A673 (cell line): ENCODE measurements around the gene KRT38. TPM values are rescaled to one million over a fixed set of nuclear protein-coding genes. Genes with fewer than 3 reads are reported as not detected.

ENCODE experiments used
- BruUV-seq: library from RNA; stranded (reverse); fragments of 400-500 nt; replicated peaks from 2 replicates; lab custom pipeline; 2021; lab: Mats Ljungman, UMichigan
- CTCF ChIA-PET: fragments of 300-600 bp; sonication (Branson Sonifier 250); formaldehyde crosslinking; loops from one replicate; lab custom pipeline; 2022; ENCODE audit warnings: antibody characterized with exemption; lab: Charles Lee
- POLR2A ChIA-PET: fragments of 300-600 bp; sonication (Branson Sonifier 250); formaldehyde crosslinking; loops from one replicate; lab custom pipeline; 2022; ENCODE audit warnings: antibody characterized with exemption; ENCODE audit not compliant: low non-redundant PET; lab: Charles Lee
- DNase-seq: peaks from one replicate; pipeline ENCODE4 v3.0.0-alpha.2; 2015; ENCODE audit warnings: low spot score
- H3K27ac ChIP-seq: fragments of 200-600 bp; sonication (generic); 2 replicates; pipeline ENCODE4 v1.5.1; 2016; ENCODE audit warnings: mixed run types, low read depth, mild to moderate bottlenecking, mixed read lengths, antibody characterized with exemption, low read length; ENCODE audit not compliant: poor library complexity, severe bottlenecking
- H3K27me3 ChIP-seq: fragments of 200-600 bp; sonication (generic); replicated peaks from 2 replicates; pipeline ENCODE4 v1.6.1; 2017; ENCODE audit warnings: mixed run types, low read depth, mild to moderate bottlenecking, mixed read lengths, antibody characterized with exemption, low read length; ENCODE audit not compliant: insufficient read depth, poor library complexity
- H3K36me3 ChIP-seq: fragments of 200-600 bp; sonication (generic); 2 replicates; pipeline ENCODE4 v1.6.1; 2016; ENCODE audit warnings: mixed run types, mild to moderate bottlenecking, mixed read lengths, antibody characterized with exemption, low read length; ENCODE audit not compliant: insufficient read depth, poor library complexity, severe bottlenecking
- H3K4me1 ChIP-seq: fragments of 200-600 bp; sonication (generic); 2 replicates; pipeline ENCODE4 v1.6.1; 2017; ENCODE audit warnings: mixed run types, mild to moderate bottlenecking, mixed read lengths, antibody characterized with exemption, low read length; ENCODE audit not compliant: insufficient read depth, poor library complexity, severe bottlenecking
- H3K4me3 ChIP-seq: fragments of 200-600 bp; sonication (generic); 2 replicates; pipeline ENCODE4 v1.5.1; 2016; ENCODE audit warnings: low read depth, mixed run types, mild to moderate bottlenecking, mixed read lengths, low read length; ENCODE audit not compliant: poor library complexity, severe bottlenecking
- H3K9me3 ChIP-seq: fragments of 200-600 bp; sonication (generic); 2 replicates; pipeline ENCODE4 v1.6.1; 2016; ENCODE audit warnings: mixed run types, low read depth, mild to moderate bottlenecking, mixed read lengths, antibody characterized with exemption, low read length; ENCODE audit not compliant: poor library complexity, severe bottlenecking
- EZH2 ChIP-seq: fragments of 200-600 bp; sonication (generic); IDR thresholded peaks from 2 replicates; pipeline ENCODE4 v1.6.1; 2017; ENCODE audit warnings: borderline replicate concordance, low read depth, mild to moderate bottlenecking, mixed read lengths, antibody characterized with exemption, low read length; ENCODE audit not compliant: poor library complexity, severe bottlenecking
- intact Hi-C: fragments of 100-400 bp; cut with micrococcal nuclease; formaldehyde crosslinking; loops from one replicate; pipeline ENCODE4 v1.10.0; 2022; ENCODE audit not compliant: unreplicated experiment
- total RNA-seq: library from RNA; stranded (reverse); gene quantifications from 2 replicates; pipeline ENCODE4 v1.2.3, GENCODE V29; 2021
- TF ChIP-seq, protein P1 (sequence below): fragments of 300-800, 200-600 bp; sonication (generic); conservative IDR thresholded peaks from 2 replicates; pipeline ENCODE4 v1.5.1; 2017; ENCODE audit warnings: low read depth, mild to moderate bottlenecking, antibody characterized with exemption, low read length, moderate library complexity, mixed read lengths

KRT38 gene
- total RNA-seq, 1 experiment from 2014 or later, result not detected

DNA sequence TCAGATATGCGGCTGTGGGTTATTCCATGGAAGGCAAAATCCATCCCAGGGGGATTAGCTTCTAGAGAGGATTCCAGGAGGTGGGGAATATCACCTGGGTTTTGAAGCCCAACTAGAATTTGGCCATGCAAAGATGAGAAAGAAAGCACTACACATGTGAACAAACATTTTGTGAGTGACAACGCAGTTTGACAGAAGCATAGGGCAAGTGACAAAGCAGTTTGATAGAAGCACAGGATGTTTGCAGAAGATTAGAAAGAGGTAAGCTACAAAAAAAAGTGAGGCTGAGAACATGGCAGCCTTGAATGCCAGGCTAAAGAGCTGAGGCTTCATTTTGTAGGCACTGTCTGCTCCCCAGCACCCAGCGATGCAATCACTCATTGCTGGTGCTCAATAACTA is 12.3 kb upstream of the KRT38 start:
- TF ChIP-seq, protein P1, sequence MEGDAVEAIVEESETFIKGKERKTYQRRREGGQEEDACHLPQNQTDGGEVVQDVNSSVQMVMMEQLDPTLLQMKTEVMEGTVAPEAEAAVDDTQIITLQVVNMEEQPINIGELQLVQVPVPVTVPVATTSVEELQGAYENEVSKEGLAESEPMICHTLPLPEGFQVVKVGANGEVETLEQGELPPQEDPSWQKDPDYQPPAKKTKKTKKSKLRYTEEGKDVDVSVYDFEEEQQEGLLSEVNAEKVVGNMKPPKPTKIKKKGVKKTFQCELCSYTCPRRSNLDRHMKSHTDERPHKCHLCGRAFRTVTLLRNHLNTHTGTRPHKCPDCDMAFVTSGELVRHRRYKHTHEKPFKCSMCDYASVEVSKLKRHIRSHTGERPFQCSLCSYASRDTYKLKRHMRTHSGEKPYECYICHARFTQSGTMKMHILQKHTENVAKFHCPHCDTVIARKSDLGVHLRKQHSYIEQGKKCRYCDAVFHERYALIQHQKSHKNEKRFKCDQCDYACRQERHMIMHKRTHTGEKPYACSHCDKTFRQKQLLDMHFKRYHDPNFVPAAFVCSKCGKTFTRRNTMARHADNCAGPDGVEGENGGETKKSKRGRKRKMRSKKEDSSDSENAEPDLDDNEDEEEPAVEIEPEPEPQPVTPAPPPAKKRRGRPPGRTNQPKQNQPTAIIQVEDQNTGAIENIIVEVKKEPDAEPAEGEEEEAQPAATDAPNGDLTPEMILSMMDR, result no peak
- TF ChIP-seq EZH2, result no peak
- no peak overlapping the region for H3K4me3 ChIP-seq
- intact Hi-C loops, result no loop called here
- CTCF ChIA-PET, result no interaction called here
- no peaks in the 10 kb centered on the region for H3K27me3 ChIP-seq
- no peaks in the 10 kb centered on the region for H3K4me1 ChIP-seq
- no peaks in the 10 kb centered on the region for H3K36me3 ChIP-seq
- BruUV-seq, result no TSS peak
- H3K27ac ChIP-seq, result no peak overlapping the region
- DNase-seq, result no peak
- no peaks in the 10 kb centered on the region for H3K9me3 ChIP-seq
- POLR2A ChIA-PET, result no interaction called here

DNA sequence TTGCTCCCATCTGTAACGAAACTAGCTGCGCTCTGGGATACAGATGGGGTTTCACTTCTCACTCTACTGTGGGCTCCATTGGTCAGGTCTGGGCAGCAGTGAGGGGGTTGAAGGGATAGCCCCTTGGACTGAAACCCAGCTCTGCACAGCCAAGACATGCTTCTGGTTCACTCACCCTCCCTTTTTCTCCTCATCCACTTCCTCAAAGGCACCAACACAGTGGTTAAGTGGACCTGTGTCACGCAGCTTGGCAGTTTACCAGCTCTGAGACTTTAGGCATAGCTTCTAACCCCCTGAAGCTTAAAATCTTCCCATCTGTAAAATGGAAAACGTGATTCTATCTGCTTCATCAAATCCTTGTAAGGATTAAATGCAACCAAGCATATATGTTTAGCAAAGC is 11.5 kb upstream of the KRT38 start:
- ChIA-PET POLR2A (no interaction called here), CTCF (interaction anchor here (0.6 kb wide), 1 partner anchor 244 kb away, joined by 4 read pairs; no protein-coding TSS in a partner anchor)
- no peak for TF ChIP-seq EZH2
- TF ChIP-seq, protein P1, result no peak
- no peaks in the 10 kb centered on the region for H3K27me3 ChIP-seq
- intact Hi-C loops, result no loop called here
- H3K9me3 ChIP-seq, result no peaks in the 10 kb centered on the region
- H3K27ac ChIP-seq, result no peak overlapping the region
- no peaks in the 10 kb centered on the region for H3K36me3 ChIP-seq
- H3K4me3 ChIP-seq, result no peak overlapping the region
- DNase-seq, result no peak
- no TSS peak for BruUV-seq
- H3K4me1 ChIP-seq, result no peaks in the 10 kb centered on the region

DNA sequence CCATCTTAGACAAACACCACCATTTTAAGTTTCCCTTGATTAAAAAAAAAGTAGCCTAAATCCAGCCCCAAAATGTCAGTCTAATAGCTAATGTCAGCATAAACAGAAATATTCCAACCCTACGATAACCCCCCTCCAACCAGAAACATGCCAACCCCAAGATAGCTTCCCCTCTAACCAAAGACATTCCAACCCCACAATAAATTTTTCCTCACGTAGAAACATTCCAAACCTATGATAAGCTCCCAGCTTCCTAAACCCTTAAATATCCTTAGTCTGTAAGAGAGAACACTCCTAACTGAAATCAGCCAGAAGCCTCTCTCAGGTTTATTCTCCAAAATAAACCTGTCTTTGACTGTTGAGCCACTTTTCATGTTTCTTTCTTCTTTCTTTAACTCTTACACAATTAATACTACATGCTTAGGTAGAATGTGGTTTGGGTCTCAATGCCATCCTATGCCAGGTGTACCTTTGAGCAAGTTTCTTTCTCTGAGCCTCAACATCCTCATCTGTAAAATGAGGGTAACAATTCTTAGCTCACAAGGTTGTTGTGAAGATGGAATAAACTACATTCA is 10.5 kb upstream of the KRT38 start:
- H3K9me3 ChIP-seq, result no peaks in the 10 kb centered on the region
- H3K4me1 ChIP-seq, result no peaks in the 10 kb centered on the region
- intact Hi-C loops, result no loop called here
- BruUV-seq, result no TSS peak
- ChIA-PET POLR2A (no interaction called here), CTCF (no interaction called here)
- TF ChIP-seq, protein P1, result no peak
- no peak for TF ChIP-seq EZH2
- no peak overlapping the region for H3K27ac ChIP-seq
- no peak overlapping the region for H3K4me3 ChIP-seq
- no peaks in the 10 kb centered on the region for H3K36me3 ChIP-seq
- no peaks in the 10 kb centered on the region for H3K27me3 ChIP-seq
- no peak for DNase-seq
